Caco-2 (cell line): ENCODE results near the gene ALOXE3. TPM values are rescaled to one million over a fixed set of nuclear protein-coding genes. Genes with fewer than 3 reads are reported as not detected.

Experiments
- Bru-seq: library from RNA; stranded (reverse); fragments of 400-500 nt; gene quantifications from one replicate; lab custom pipeline; 2021; lab: Mats Ljungman, UMichigan
- BruChase-seq, 2 experiments: library from RNA; stranded (reverse); fragments of 400-500 nt; gene quantifications; one replicate each; lab custom pipeline; 2021; lab: Mats Ljungman, UMichigan
- BruUV-seq: library from RNA; stranded (reverse); fragments of 400-500 nt; replicated peaks from 2 replicates; lab custom pipeline; 2021; lab: Mats Ljungman, UMichigan
- CTCF ChIA-PET: fragments of 300-600 bp; sonication (Branson Sonifier 250); formaldehyde crosslinking; loops from one replicate; lab custom pipeline; 2022; ENCODE audit warnings: antibody characterized with exemption; lab: Charles Lee
- POLR2A ChIA-PET: fragments of 300-600 bp; sonication (Branson Sonifier 250); formaldehyde crosslinking; loops from one replicate; lab custom pipeline; 2022; ENCODE audit warnings: antibody characterized with exemption; lab: Charles Lee
- DNase-seq, 2 experiments: peaks; one replicate each; pipeline versions ENCODE4 v3.0.0 to v3.0.0-alpha.2; 2020 to 2022
- H3K27me3 ChIP-seq: replicated peaks from 2 replicates; pipeline ENCODE4 v1.6.0; 2011; ENCODE audit warnings: low read length; ENCODE audit not compliant: control insufficient read depth, insufficient read depth
- H3K36me3 ChIP-seq: 2 replicates; pipeline ENCODE4 v1.5.1; 2011; ENCODE audit warnings: low read length; ENCODE audit not compliant: control insufficient read depth, insufficient read depth
- H3K4me1 ChIP-seq: fragments of 250-450 bp; sonication (Bioruptor Pico); 2 replicates; pipeline ENCODE4 v1.5.1; 2020; ENCODE audit warnings: mild to moderate bottlenecking
- H3K4me3 ChIP-seq: 2 replicates; pipeline ENCODE4 v1.5.1; 2011; ENCODE audit warnings: low read depth, mild to moderate bottlenecking, control low read depth, low read length
- H3K9me3 ChIP-seq: fragments of 250-450 bp; sonication (Bioruptor Pico); 2 replicates; pipeline ENCODE4 v1.5.1; 2020; ENCODE audit warnings: mild to moderate bottlenecking, moderate library complexity
- H3K27ac Mint-ChIP-seq: one replicate; pipeline ENCODE4 v1.8.0; 2022; ENCODE audit warnings: mixed read lengths; ENCODE audit not compliant: unreplicated experiment
- H3K27me3 Mint-ChIP-seq: one replicate; pipeline ENCODE4 v1.8.0; 2022; ENCODE audit warnings: mixed read lengths; ENCODE audit not compliant: insufficient read depth, unreplicated experiment
- H3K36me3 Mint-ChIP-seq: one replicate; pipeline ENCODE4 v1.8.0; 2022; ENCODE audit warnings: mild to moderate bottlenecking, mixed read lengths; ENCODE audit not compliant: insufficient read depth, unreplicated experiment
- H3K4me1 Mint-ChIP-seq: one replicate; pipeline ENCODE4 v1.8.0; 2022; ENCODE audit warnings: low read depth, mixed read lengths; ENCODE audit not compliant: unreplicated experiment
- H3K4me3 Mint-ChIP-seq: one replicate; pipeline ENCODE4 v1.8.0; 2022; ENCODE audit warnings: mild to moderate bottlenecking, moderate library complexity, mixed read lengths; ENCODE audit not compliant: unreplicated experiment
- H3K9me3 Mint-ChIP-seq: one replicate; pipeline ENCODE4 v1.8.0; 2022; ENCODE audit warnings: mixed read lengths; ENCODE audit not compliant: unreplicated experiment
- CTCF ChIP-seq, 2 experiments: fragments of 200-600 bp in 1 of 2; IDR thresholded peaks; 1 replicate in 1 of 2; 2 replicates in 1 of 2; pipeline versions ENCODE4 v1.5.1 to v1.8.0; 2011 to 2022; ENCODE audit warnings: antibody characterized with exemption in 1 of 2, control low read depth in 1 of 2, inconsistent platforms in 1 of 2, low read depth in 1 of 2, low read length in 1 of 2, mild to moderate bottlenecking in 1 of 2, moderate library complexity in 1 of 2; ENCODE audit not compliant: insufficient read depth in 1 of 2, severe bottlenecking in 1 of 2, unreplicated experiment in 1 of 2
- intact Hi-C: fragments of 100-400 bp; cut with micrococcal nuclease; formaldehyde crosslinking; loops from one replicate; pipeline ENCODE4 v1.10.0; 2022; ENCODE audit not compliant: unreplicated experiment
- long read RNA-seq: library from polyadenylated mRNA; stranded (forward); transcript quantifications from one replicate; pipeline ENCODE4 v2.0.0, GENCODE V29; 2022
- total RNA-seq: library from RNA; stranded (reverse); gene quantifications from 2 replicates; pipeline ENCODE4 v1.2.3, GENCODE V29; 2022

The ALOXE3 gene
- total RNA-seq (not detected in 2 replicates), Bru-seq, nascent RNA (percentile 8 among the genes with signal in this experiment), BruChase-seq, experiment 1, labeled RNA remaining after a 2-hour chase (percentile 7 among the genes with signal in this experiment), BruChase-seq, experiment 2, labeled RNA remaining after a 6-hour chase (percentile 11 among the genes with signal in this experiment)
- long read RNA-seq = 0 reads

DNA sequence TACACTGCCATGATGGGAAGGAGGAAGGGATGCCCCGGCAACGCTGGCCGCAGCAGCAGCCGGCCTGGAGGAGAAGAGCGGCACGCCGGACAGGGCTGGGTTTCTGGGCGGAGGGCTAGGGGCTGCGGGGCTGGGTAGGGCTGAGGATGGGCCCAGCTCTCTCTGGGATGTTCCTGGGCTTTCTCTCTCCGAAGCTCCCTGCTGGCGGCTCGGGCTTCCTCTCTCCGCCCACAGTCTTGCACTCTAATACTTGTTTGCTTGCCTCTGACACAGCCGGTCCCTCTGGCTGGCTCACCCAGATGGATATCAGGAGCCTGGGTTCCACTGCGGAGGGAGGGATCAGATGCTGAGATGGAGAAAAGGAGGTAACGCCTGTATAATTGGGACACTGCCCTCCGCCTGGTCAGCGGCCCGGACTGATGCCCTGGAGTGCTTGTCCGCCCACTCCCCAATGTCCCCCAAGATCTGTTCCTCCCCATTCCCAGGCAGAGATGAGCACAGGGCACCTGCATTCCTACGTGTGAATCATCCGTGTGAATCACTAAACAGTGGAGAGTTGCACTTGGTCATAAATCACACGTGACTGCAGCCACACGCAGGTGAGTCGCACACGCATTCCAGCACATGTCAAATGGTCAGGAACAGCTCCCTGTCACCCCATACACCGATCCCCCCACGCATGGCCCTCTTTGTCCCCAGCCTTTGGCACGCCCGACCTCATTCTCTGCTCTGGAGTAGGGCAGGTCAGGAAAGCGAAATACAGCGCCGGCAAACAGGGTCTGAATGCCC, at the start of gene ALOXE3:
Gene ALOXE3 (minus strand): TSS at position 535 of the 789 bp plus-strand sequence. CDS start 524 bp downstream, at position 11.
- peak; percentile 34 to 52 for DNase-seq
- H3K4me3 ChIP-seq = peak within 1 kb of the TSS; percentile 63
- Mint-ChIP-seq H3K4me1 (peaks cover 17% of the 10 kb centered on the region), H3K9me3 (no peaks in the 10 kb centered on the region), H3K4me3 (peak within 1 kb of the TSS; percentile 87), H3K36me3 (peaks cover 38% of the 10 kb centered on the region), H3K27ac (peak within 1 kb of the TSS; percentile 92), H3K27me3 (peaks cover 6% of the 10 kb centered on the region)
- H3K4me1 ChIP-seq = no peaks in the 10 kb centered on the region; the same call in 1 of the 2 replicates
- POLR2A ChIA-PET = no interaction called here
- no peaks in the 10 kb centered on the region for H3K9me3 ChIP-seq
- no TSS peak for BruUV-seq
- CTCF ChIA-PET = interaction anchor here (0.6 to 1.9 kb wide), 3 partner anchors 25 to 58 kb away, joined by 4 to 12 read pairs (median 4); no protein-coding TSS in a partner anchor
- no peak for TF ChIP-seq CTCF (IDR thresholded peaks at IDR 0.05; ENCODE audit: insufficient read depth in 1 of 2, low read depth in 1 of 2, low read length in 1 of 2, severe bottlenecking in 1 of 2, unreplicated experiment in 1 of 2)
- H3K36me3 ChIP-seq = no peaks in the 10 kb centered on the region
- no peaks in the 10 kb centered on the region; the same call in 1 of the 2 replicates for H3K27me3 ChIP-seq
- intact Hi-C loops = loop anchor here (2.0 to 5.0 kb wide), 3 partner anchors 36 to 69 kb away; no protein-coding TSS in a partner anchor

GRCh38 chr17:8167526-8167925, 49.2 kb upstream of the ALOXE3 start:
- no peaks in the 10 kb centered on the region for H3K4me1 Mint-ChIP-seq
- DNase-seq = no peak
- ChIA-PET CTCF (no interaction called here), POLR2A (no interaction called here)
- H3K4me3 Mint-ChIP-seq = no peak overlapping the region
- H3K27me3 ChIP-seq = no peaks in the 10 kb centered on the region
- intact Hi-C loops = no loop called here
- H3K4me3 ChIP-seq = no peak overlapping the region
- no TSS peak for BruUV-seq
- TF ChIP-seq CTCF (IDR thresholded peaks at IDR 0.05; ENCODE audit: insufficient read depth in 1 of 2, low read depth in 1 of 2, low read length in 1 of 2, severe bottlenecking in 1 of 2, unreplicated experiment in 1 of 2) = no peak
- H3K27me3 Mint-ChIP-seq = no peaks in the 10 kb centered on the region
- H3K27ac Mint-ChIP-seq = no peak overlapping the region
- H3K9me3 ChIP-seq = no peaks in the 10 kb centered on the region
- H3K9me3 Mint-ChIP-seq = no peaks in the 10 kb centered on the region
- peaks cover 6% of the 10 kb centered on the region for H3K36me3 Mint-ChIP-seq
- H3K4me1 ChIP-seq = peaks cover 5% of the 10 kb centered on the region; the same call in 1 of the 2 replicates
- no peaks in the 10 kb centered on the region for H3K36me3 ChIP-seq

- H3K4me1 ChIP-seq = peaks cover 7% of the 10 kb centered on the region; the same call in 1 of the 2 replicates
- no peaks in the 10 kb centered on the region for H3K9me3 Mint-ChIP-seq
- no peak for DNase-seq
- no TSS peak for BruUV-seq
- no peaks in the 10 kb centered on the region for H3K4me1 Mint-ChIP-seq
- CTCF ChIA-PET = no interaction called here
- H3K36me3 Mint-ChIP-seq = peaks cover 7% of the 10 kb centered on the region
- no peaks in the 10 kb centered on the region for H3K9me3 ChIP-seq
- intact Hi-C loops = no loop called here
- TF ChIP-seq CTCF (IDR thresholded peaks at IDR 0.05; ENCODE audit: insufficient read depth in 1 of 2, low read depth in 1 of 2, low read length in 1 of 2, severe bottlenecking in 1 of 2, unreplicated experiment in 1 of 2) = no peak
- H3K27ac Mint-ChIP-seq = no peak overlapping the region
- POLR2A ChIA-PET = no interaction called here
- no peak overlapping the region for H3K4me3 ChIP-seq
- H3K27me3 ChIP-seq = no peaks in the 10 kb centered on the region
- no peaks in the 10 kb centered on the region for H3K27me3 Mint-ChIP-seq
- H3K36me3 ChIP-seq = no peaks in the 10 kb centered on the region
- no peak overlapping the region for H3K4me3 Mint-ChIP-seq
These were observed 48.4 kb upstream of the ALOXE3 start for GRCh38 chr17:8166731-8167130.
